ENCODE results near the gene CIB4. TPM values are rescaled to one million over a fixed set of nuclear protein-coding genes. Genes with fewer than 3 reads are reported as not detected.

CIB4 gene
- total RNA-seq, 3 donors from 2014 or later (not counting 1 experiment from before 2014, with no cell fraction given): not detected

DNA sequence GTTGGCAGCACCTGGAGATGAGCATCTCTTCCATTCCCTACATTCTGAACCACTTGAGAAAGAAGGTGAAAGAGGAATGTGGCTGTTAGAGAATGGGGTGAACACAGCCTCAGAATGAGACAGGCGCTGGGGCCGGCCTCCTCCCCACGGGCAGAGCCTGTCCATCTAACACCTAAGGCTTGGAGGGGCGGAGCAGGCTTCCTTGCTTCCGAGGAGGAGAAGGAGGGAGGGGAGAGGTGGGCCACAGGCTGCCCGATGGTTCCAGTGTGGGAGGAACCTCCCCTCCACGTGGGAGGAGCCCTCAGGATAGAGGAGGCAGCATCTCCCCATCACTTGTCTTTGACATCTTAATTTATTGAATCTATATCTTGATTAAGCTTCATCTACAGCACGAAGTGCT is 68.6 kb downstream of the CIB4 start:
- no peaks in the 10 kb centered on the region for H3K4me1 Mint-ChIP-seq
- no peaks in the 10 kb centered on the region for H3K36me3 Mint-ChIP-seq
- 29% methylated on average over 5 of the region's 8 CpGs for WGBS (ENCODE audit: insufficient coverage)
- Histone ChIP-seq H3K27ac (ENCODE audit: low read length) (no peak overlapping the region), H3K27me3 (ENCODE audit: control insufficient read depth, insufficient read depth, low read length) (no peaks in the 10 kb centered on the region), H3K4me1 (ENCODE audit: control insufficient read depth, insufficient read depth, low read length) (no peaks in the 10 kb centered on the region), H3K4me3 (ENCODE audit: low read length) (no peak overlapping the region), H3K36me3 (ENCODE audit: control insufficient read depth, insufficient read depth, low read length) (no peaks in the 10 kb centered on the region), H3K9me3 (ENCODE audit: control insufficient read depth, insufficient read depth, low read length) (no peaks in the 10 kb centered on the region)
- no peak overlapping the region for H3K4me3 Mint-ChIP-seq
- peaks cover 30 to 45% of the 10 kb centered on the region in 2 donors for H3K27me3 Mint-ChIP-seq (ENCODE audit: low read depth in 2 of 2)
- DNase-seq: no peak
- no peak for ATAC-seq
- intact Hi-C loops (cut with micrococcal nuclease): no loop called here
- H3K9me3 Mint-ChIP-seq: no peaks in the 10 kb centered on the region
- H3K27ac Mint-ChIP-seq: no peak overlapping the region
- TF ChIP-seq, protein P1, sequence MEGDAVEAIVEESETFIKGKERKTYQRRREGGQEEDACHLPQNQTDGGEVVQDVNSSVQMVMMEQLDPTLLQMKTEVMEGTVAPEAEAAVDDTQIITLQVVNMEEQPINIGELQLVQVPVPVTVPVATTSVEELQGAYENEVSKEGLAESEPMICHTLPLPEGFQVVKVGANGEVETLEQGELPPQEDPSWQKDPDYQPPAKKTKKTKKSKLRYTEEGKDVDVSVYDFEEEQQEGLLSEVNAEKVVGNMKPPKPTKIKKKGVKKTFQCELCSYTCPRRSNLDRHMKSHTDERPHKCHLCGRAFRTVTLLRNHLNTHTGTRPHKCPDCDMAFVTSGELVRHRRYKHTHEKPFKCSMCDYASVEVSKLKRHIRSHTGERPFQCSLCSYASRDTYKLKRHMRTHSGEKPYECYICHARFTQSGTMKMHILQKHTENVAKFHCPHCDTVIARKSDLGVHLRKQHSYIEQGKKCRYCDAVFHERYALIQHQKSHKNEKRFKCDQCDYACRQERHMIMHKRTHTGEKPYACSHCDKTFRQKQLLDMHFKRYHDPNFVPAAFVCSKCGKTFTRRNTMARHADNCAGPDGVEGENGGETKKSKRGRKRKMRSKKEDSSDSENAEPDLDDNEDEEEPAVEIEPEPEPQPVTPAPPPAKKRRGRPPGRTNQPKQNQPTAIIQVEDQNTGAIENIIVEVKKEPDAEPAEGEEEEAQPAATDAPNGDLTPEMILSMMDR (IDR thresholded peaks at IDR 0.05): no peak

DNA sequence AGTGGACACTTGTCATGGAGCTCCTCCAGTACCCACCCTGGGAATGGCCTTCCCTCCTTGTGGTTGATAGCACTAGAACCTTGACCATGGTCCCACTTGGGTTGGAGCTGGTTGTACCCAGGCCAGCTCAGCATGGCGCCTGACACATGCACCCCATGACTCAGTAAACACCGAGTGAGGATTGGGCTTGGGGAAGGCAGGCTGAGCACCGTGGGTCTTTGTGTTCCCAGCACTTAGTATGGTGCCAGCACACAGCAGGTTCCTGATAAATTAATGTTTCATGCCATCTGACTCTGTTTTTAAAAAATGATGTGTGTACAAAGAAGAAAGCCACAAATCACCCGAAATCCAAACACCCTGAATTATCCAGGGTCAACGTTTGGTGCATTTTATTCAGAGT is 69.8 kb downstream of the CIB4 start:
- H3K4me1 ChIP-seq (ENCODE audit: control insufficient read depth, insufficient read depth, low read length): no peaks in the 10 kb centered on the region
- ATAC-seq (no peak), DNase-seq (no peak)
- H3K36me3 ChIP-seq (ENCODE audit: control insufficient read depth, insufficient read depth, low read length): no peaks in the 10 kb centered on the region
- H3K27me3 ChIP-seq (ENCODE audit: control insufficient read depth, insufficient read depth, low read length): no peaks in the 10 kb centered on the region
- H3K4me3 ChIP-seq (ENCODE audit: low read length): no peak overlapping the region
- Mint-ChIP-seq H3K4me3 (no peak overlapping the region), H3K27me3 (ENCODE audit: low read depth in 2 of 2) (peaks cover 27 to 47% of the 10 kb centered on the region in 2 donors), H3K27ac (no peak overlapping the region), H3K9me3 (no peaks in the 10 kb centered on the region), H3K36me3 (no peaks in the 10 kb centered on the region), H3K4me1 (no peaks in the 10 kb centered on the region)
- intact Hi-C loops (cut with micrococcal nuclease): no loop called here
- no peak overlapping the region for H3K27ac ChIP-seq (ENCODE audit: low read length)
- TF ChIP-seq, protein P1 (IDR thresholded peaks at IDR 0.05): no peak
- WGBS (ENCODE audit: insufficient coverage): 85% methylated on average over 5 of the region's 5 CpGs
- no peaks in the 10 kb centered on the region for H3K9me3 ChIP-seq (ENCODE audit: control insufficient read depth, insufficient read depth, low read length)

DNA sequence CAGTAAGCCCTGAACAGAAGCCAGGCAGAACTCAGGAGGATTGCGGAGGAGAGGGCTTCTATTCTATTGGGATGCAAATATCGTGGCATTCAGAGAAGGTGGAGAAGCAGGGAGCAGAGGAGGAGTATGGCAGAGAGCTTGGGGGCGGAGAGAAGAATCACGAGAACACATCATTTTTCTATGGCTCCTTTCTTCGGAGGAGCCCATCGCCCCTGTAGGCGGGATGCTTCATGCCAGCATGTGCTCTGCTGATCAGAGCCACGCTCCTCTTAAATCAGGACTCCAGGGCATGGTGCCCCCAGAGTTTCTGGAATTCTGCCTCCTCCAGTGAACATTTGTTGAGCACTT is 71.1 kb downstream of the CIB4 start:
- H3K27me3 Mint-ChIP-seq (ENCODE audit: low read depth in 2 of 2): peaks cover 29 to 59% of the 10 kb centered on the region in 2 donors
- TF ChIP-seq, protein P1 (IDR thresholded peaks at IDR 0.05): no peak
- DNase-seq: no peak
- Histone ChIP-seq H3K27me3 (ENCODE audit: control insufficient read depth, insufficient read depth, low read length) (no peaks in the 10 kb centered on the region), H3K36me3 (ENCODE audit: control insufficient read depth, insufficient read depth, low read length) (no peaks in the 10 kb centered on the region), H3K9me3 (ENCODE audit: control insufficient read depth, insufficient read depth, low read length) (no peaks in the 10 kb centered on the region), H3K4me1 (ENCODE audit: control insufficient read depth, insufficient read depth, low read length) (no peaks in the 10 kb centered on the region), H3K4me3 (ENCODE audit: low read length) (no peak overlapping the region), H3K27ac (ENCODE audit: low read length) (no peak overlapping the region)
- no peaks in the 10 kb centered on the region for H3K9me3 Mint-ChIP-seq
- ATAC-seq: no peak
- no peak overlapping the region for H3K4me3 Mint-ChIP-seq
- no peaks in the 10 kb centered on the region for H3K4me1 Mint-ChIP-seq
- H3K27ac Mint-ChIP-seq: no peak overlapping the region
- intact Hi-C loops (cut with micrococcal nuclease): no loop called here
- no peaks in the 10 kb centered on the region for H3K36me3 Mint-ChIP-seq
- WGBS (ENCODE audit: insufficient coverage): 89% methylated on average over 8 of the region's 8 CpGs

All from natural killer cell (primary cell).